Activated naive CD4-positive, alpha-beta T cell (primary cell): ENCODE measurements around the gene KRTAP29-1.
"Not testable (repeated sequence)": the region's sequence is repeated elsewhere in the genome, so short reads cannot be mapped to it uniquely, and the experiment has no call there.

Source experiments
- DNase-seq, 4 experiments: peaks; one replicate each; lab custom pipeline; 2025; lab: John Stamatoyannopoulos, UW

Gene KRTAP29-1

DNA sequence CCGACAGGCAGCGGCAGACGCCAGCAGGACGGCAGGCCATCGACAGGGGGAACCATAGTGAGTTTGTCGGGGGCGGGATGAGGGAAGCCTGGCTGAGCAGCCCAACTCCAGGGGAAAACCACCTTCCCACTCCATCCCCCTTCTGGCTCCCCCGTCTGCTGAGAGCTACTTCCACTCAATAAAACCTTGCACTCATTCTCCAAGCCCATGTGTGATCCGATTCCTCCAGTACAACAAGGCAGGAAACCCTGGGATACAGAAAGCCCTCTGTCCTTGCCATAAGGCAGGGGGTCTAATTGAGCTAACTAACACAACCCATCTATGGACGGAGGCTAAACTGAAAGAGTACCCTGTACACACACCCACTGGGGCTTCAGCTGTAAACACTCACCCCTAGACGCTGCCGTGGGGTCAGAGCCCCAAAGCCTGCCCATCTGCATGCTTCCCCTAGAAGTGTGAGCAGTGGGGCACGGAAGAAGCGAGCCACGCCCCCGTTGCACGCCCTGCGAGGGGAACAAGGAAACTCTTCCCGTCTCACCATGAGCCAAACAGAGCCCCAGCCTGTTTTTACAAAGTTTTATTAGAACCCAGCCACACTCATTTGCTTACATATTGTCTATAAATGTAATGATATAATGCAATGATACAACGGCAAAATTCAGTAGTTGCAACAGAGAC is 4.1 kb downstream of the KRTAP29-1 start:
- no peak for DNase-seq

DNA sequence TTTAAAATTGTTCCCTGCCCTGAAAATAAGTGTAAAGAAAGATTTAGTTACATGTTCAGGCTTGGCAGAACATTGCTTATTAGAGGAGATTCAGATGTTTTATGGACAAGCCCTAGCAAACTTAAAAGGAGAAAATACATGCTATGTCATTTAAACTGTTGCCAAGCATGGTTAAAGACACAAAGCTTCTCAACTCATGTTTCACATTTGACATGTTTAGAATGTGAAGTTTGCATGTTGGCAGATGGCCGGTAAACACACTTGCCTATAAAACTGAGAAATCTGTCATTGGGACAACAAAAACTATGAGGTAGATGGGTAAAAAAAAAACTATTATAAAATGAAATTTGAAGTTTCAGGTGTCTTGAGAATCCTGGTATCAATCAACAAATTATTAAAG is 5.8 kb downstream of the KRTAP29-1 start:
- no peak for DNase-seq

- DNase-seq, result no peak
These were observed 8.6 kb downstream of the KRTAP29-1 start for GRCh38 chr17:41294016-41294415.

- no peak for DNase-seq
These were observed 15.6 kb downstream of the KRTAP29-1 start for GRCh38 chr17:41287050-41287449.

- no peak for DNase-seq
These were observed 18.1 kb downstream of the KRTAP29-1 start for GRCh38 chr17:41284546-41284945.

DNA sequence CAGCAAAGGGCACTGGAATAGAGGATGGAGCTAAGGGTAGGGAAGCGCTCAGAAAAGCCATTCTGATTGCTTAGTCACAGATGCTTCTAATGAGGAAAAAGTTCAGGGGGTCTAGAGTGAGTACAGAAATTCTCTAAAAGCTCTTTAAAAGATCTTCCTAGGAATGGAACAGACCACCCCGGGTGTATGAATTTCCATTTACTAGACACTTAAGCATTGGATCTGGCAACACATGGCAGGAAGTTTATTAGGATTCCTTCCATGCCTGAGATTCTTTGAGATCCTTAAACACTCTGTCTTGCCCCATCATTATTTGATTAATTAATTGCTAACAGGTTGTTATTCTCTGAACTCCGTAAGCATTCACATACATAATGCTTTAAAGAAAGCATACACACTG is 18.6 kb downstream of the KRTAP29-1 start:
- no peak for DNase-seq

DNA sequence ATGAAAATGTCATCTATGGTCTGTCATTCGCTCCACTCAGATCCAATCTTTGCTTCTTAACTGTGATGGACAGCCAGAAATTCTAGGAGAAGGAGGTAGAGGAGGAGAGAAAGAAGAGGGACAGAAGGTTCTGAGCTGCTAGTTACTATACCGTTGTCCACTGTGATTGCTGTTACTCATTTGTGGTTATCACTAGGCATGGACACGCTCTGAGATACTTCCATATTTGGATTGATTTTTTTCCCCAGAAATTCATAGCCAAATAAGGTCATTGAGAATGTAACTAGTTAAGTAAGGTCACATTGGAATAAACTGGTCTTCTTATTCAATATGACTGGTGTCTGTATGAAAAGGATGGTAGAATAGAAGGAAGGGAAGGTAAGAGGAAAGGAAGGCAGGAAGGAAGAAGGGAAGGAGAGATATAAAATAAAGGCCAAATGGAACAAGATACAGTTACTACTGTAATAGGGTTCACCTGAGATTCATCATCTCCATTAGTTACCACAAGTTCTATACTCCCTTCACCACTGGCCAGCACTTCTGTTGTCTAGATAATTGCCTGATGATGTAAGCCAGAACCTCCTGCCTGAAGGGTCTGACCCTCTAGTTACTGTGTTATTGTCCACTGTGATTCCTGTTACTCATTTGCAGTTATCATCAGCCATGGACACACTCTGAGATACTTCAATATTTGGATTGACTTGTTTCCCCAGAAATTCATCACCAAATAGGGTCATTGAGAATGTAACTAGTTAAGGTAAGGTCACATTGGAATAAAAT is 24.3 kb downstream of the KRTAP29-1 start:
- DNase-seq, result no peak

- DNase-seq, result not testable (repeated sequence)
These were observed 26.9 kb downstream of the KRTAP29-1 start, which contains the start of gene KRTAP9-7 for GRCh38 chr17:41275648-41276190. KRTAP9-7 (plus strand) TSS chr17:41275698; CDS start chr17:41275698, 0 bp downstream.

- DNase-seq, result no peak
These were observed 30.8 kb downstream of the KRTAP29-1 start for GRCh38 chr17:41271858-41272257.

GRCh38 chr17:41271323-41271722 is 31.3 kb downstream of the KRTAP29-1 start:
- not testable (repeated sequence) for DNase-seq

DNA sequence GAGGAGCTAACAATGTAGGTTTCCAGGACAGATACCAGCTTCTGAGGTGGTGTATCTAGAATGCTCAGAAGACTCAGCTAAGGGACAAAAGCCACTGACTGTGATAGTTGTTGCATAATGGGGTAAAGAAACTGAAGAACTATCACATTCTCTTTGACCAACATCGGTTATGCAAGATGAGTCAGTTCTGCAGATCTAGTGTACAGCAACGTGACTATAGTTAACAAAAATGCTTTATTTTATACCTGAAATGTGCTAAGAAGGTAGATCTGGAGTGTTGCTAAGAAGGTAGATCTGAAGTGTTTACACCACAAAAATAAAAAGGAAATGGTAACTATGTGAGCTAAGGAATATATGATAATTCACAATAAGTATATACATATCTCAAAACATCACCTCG is 34.9 kb downstream of the KRTAP29-1 start:
- no peak for DNase-seq

DNA sequence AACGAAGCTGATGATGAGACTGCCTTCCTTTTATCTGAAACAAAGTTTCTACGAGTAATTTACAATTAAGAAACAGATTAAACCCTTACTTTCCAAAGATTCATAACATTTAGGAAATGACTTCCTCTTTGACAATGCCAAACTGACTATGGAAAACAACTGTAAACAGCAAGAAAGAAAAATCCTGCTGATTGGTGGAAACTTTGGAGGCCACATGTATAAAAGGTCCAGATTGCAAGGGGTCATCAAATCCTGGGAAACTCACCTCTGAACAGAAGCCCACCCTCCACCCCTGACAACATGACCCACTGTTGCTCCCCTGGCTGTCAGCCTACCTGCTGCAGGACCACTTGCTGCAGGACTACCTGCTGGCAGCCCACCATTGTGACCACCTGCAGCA is 37.6 kb downstream of the KRTAP29-1 start, which contains the start of gene KRTAP9-6:
TSS of gene KRTAP9-6 (plus strand) at position 301 of the 400 bp plus-strand sequence. CDS start at position 301, 0 bp downstream.
- DNase-seq, result no peak

- no peak for DNase-seq
These were observed 38.1 kb downstream of the KRTAP29-1 start for GRCh38 chr17:41264599-41264998.

DNA sequence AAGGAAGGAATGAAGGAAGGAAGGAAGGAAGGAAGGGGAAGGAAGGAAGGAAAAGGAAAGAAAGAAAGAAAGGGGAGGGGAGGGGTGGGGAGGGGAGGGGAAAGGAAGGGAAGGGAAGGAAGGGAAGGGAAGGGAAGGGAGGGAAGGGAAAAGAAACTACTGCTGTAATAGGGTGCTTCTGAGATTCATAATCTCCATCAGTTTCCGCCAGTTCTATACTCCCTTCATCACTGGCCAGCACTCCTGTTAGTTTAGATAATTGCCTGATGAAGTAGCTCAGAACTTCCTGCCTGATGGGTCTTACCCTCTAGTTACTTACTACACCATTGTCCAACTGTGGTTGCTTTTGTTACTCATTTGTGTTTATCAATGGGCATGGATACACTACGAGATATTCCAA is 39.4 kb downstream of the KRTAP29-1 start:
- no peak for DNase-seq

DNA sequence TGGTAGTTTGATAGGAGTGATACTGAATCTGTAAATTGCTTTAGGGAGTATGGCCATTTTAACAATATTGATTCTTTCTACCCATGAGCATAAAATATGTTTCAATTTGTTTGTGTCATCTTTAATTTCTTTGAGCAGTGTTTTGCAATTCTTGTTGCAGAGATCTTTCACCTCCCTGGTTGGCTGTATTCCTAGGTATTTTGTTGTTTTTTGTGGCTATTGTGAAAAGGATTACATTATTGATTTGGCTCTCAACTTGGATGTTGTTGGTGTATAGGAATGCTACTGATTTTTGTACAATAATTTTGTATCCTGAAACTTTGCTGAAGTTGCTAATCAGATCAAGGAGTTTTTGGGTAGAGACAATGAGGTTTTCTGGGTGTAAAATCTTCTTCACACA is 44.2 kb downstream of the KRTAP29-1 start:
- no peak for DNase-seq

DNA sequence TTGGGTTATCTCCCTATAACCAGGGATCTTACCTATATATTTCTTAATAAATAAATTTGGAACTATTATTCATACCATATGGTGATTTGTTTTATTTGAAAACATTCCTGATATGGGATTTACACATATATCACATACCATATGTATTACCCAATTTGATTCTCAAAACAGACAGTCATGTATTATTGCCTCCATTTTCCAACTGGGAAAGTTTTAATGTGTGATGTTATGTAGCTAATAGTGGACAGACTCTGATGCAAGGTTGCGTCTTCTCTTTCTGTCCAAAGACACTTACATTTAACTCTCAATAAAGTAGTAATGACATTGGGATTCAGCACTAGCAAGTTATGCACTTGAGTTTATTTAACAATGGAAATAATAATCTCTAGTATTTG is 46.4 kb downstream of the KRTAP29-1 start:
- no peak for DNase-seq

- DNase-seq, result not testable (repeated sequence)
These were observed 47.0 kb downstream of the KRTAP29-1 start, which contains the start of gene KRTAP9-9 for GRCh38 chr17:41255381-41256290. KRTAP9-9 (plus strand) TSS chr17:41255384.

GRCh38 chr17:41254861-41255260 is 47.8 kb downstream of the KRTAP29-1 start:
- DNase-seq, result no peak
